Uterus (tissue), 2 donors: ENCODE data around the gene NOXA1.
"Not testable (repeated sequence)": the region's sequence is repeated elsewhere in the genome, so short reads cannot be mapped to it uniquely, and the experiment has no call there.

Experiments
- CTCF ChIP-seq, 4 experiments: fragments of 200-600 bp in 2 of 4; fragments of 450-650 bp in 2 of 4; sonication (generic) in 2 of 4; IDR thresholded peaks; one replicate each; pipeline ENCODE4 v1.5.1; 2016 to 2019; ENCODE audit warnings: antibody characterized with exemption in 4 of 4, mild to moderate bottlenecking in 2 of 4, moderate library complexity in 1 of 4
- POLR2A ChIP-seq, 2 donors: fragments of 450-650 bp; IDR thresholded peaks; one replicate each; pipeline ENCODE4 v1.6.1; 2016; ENCODE audit warnings: antibody characterized with exemption in 2 of 2, mild to moderate bottlenecking in 1 of 2, moderate library complexity in 1 of 2

GRCh38 chr9:137451264-137452005 is 28.2 kb downstream of the NOXA1 start:
- TF ChIP-seq POLR2A, CTCF (IDR thresholded peaks at IDR 0.05): not testable (repeated sequence)
